ENCODE measurements around the gene GALNT15.

The GALNT15 gene

DNA sequence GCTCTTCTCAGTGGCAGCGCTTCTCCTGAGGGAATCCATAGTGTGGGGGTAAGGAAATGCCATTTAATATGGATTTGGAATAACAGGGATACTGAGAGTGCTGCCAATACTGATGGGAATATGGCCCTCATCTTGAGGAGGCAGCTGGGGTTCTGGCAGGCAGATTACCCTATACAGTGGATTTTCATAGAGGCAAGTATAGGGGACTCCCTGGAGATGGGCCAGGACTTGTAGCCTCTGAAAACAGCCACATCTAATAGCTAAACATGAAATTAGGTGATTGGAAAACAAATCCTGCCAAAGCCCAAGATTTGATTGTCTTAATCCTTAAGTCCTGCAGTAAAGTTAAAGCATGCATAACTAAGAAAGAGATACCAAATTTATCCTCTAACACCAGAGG is 59.3 kb downstream of the GALNT15 start:
- no peak for DNase-seq

DNA sequence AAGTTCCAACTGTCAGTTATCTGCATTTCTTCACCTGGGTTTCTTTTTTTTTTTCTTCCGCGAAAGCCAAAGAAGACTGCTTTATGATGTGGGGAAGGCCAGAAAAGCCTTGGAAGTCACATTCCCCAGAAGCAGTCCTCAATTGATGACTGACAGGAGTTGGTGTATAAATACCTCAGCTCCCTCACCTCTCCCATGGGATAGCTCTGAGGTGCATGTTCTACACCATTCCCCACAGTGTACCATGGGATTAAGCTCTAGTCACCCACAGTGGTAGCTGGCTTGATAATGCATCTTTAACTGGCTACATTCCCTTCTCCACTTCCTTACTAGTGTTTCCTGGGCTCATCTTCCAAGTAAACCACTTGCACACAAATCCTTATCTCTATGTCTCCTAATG is 59.8 kb downstream of the GALNT15 start:
- no peak for DNase-seq

DNA sequence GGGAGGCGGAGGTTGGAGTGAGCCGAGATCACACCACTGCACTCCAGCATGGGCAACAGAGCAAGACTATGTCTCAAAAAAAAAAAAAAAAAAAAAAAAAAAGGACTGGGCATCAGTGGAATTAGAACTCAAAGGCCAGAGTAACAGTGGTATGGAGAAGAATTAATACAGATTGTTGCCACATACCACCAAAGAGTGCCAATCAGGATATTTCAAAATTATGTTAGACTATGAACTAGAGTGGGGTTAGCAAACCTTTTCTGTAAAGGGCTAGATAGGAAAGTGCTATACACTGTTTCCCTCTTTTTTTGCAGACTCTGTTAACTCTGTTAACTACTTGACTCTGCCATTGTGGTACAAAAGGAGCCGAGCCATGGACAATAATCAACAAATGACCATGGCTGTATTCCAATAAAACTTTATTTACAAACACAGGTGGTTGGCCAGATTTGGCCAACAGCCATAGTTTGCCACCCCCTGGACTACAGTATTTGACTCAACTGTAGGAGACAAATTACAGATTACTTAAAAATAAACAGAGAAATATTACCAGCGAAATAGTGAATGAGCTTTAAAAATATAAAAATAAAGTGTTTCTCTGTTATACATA is 61.7 kb downstream of the GALNT15 start:
- no peak for DNase-seq

DNA sequence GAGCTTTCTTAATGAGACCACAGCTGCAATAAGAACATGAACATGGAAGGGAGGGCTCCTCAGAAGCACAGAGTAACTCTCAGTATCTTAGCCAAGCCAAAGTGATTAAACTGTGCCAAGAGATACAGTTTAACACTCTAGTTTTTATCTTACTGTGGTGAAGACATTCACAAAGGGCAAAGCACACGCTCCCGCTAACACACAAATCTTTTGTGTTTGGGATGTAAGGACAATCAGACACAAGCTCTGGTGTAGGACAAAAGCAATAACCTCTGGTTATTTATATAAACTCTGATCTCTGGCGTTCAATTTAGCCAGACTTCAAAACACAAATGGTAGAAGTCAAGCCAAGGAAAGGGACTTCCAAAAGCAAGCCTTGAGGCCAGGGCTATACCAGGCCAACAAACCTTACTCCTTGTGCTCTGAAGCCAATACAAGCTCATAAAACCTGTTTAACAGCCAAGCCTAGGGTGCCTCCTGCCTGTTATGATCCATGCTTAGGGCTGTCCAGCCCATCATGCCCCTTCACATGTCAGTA is 62.4 kb downstream of the GALNT15 start:
- no peak for DNase-seq

- no peak for DNase-seq
Observed at GRCh38 chr3:16239086-16239770, 64.7 kb downstream of the GALNT15 start.

- no peak for DNase-seq
Observed at GRCh38 chr3:16239780-16240179, 65.3 kb downstream of the GALNT15 start.

DNA sequence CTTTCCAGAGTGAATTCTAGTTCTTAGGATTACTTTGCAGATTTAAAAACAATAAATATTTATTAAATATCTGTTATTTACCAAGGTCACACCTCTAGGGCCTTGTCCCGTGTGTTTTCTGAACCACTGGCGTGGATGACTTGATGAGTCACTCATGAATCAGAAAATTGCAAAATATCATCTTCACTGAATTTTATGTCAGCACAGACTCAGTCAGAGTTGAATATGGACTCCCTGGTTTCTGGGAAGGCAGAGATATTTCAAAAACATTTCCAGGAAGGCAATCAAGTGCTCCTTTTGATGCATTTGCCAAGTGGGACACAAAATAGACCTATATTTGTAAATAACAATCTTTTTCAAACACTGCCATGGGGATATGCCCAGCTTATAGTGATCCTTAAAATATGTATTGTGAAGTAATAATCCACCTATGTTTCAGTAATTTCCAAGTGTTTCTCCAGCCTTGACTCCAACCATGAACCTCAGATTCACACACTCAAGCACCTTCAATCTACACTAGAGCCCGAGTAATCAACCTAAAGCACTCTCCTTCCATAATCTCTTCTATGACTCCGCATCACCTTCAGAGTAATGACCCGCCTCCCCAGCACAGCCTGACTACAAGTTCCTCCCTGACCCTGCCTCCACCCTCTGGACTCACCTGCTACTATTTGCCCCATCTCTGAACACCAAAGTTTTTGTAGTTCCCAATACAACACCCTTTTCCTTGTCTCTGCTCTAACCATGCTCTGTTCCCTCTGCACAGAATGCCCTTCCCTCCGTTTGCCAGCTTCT is 65.9 kb downstream of the GALNT15 start:
- DNase-seq, result peak; percentile 56

DNA sequence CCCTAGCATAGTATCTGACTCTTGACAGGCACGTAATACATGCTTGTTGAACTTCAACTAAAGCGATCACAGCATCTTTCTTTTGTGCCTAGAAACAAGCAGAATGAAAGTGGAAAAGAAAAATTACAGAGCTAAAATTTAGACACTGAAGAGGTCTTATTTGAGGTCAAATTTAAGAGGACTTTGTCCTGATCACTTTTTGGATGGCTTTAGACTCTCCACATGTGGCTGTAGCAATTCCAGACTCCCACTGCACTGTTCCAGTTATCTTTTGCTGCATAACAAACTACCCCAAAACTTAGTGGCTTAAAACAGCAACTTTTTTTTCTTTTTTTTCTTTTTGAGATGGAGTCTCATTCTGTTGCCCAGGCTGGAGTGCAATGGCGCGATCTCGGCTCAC is 66.7 kb downstream of the GALNT15 start:
- no peak for DNase-seq

GRCh38 chr3:16242177-16242576 is 67.7 kb downstream of the GALNT15 start:
- peak; percentile 17 for DNase-seq

DNA sequence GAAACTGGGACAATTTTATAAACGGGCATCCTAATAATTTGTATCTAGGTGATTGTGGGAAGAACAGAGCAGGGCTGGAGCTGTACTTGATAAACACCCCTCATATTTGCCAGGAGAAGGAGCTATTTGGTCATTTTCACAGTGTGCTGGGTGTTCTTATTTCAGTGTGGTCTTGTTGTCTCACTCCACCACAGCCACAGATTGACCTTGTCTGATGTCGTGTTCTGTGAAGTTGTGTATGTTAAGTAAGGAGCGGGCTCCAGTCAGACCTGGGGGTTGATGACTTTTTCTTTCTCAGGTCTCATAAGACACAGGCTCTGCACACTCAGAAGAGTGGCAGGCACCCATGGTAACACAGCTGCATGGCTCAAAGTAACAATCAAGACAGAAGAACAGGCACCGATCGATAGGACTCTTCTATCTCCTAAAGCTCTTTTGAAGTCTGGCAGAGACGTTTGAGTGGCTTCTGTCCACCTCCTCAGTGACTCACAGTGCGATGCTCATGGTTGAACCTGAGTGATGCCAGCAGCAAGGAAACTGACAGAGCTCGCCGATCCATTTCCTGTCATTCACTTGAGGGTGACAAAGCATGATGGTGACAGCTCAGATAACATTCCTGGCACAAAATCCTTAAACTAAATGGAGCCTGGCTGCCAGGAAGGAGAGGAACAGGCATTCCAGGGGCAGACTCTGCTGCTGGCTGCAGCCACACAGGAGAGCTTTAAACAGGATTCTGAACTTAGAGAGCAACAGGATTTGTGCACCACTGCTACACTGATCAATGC is 69.4 kb downstream of the GALNT15 start:
- no peak for DNase-seq

DNA sequence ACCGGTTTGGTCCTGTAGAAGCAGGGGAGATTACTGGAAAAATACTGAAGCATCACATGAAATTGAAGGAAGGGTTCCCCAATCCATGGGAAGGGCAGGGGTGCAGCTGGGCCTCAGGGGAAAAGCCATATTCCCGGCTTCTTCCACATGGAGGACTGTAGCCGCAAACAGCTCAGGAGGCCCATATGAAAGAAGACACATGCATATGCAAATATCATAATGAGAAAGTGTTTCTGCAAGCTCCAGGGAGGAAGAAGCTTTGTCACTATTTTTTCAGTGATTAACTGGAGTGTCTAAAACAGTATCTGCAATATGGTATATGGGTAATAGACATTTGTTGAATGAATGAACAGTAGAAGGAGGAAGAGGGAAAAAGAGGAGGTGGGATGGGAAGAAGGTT is 71.1 kb downstream of the GALNT15 start:
- DNase-seq, result no peak

- peak; percentile 90 for DNase-seq
Observed at GRCh38 chr3:16247282-16248061, 73.0 kb downstream of the GALNT15 start.

GRCh38 chr3:16248556-16248955 is 74.1 kb downstream of the GALNT15 start:
- no peak for DNase-seq

GRCh38 chr3:16249336-16249735 is 74.9 kb downstream of the GALNT15 start:
- peak; percentile 53 for DNase-seq

- no peak for DNase-seq
Observed at GRCh38 chr3:16249886-16250285, 75.4 kb downstream of the GALNT15 start.

- no peak for DNase-seq
Observed at GRCh38 chr3:16251316-16252085, 77.0 kb downstream of the GALNT15 start.

- no peak for DNase-seq
Observed at GRCh38 chr3:16252243-16252978, 77.9 kb downstream of the GALNT15 start.

DNA sequence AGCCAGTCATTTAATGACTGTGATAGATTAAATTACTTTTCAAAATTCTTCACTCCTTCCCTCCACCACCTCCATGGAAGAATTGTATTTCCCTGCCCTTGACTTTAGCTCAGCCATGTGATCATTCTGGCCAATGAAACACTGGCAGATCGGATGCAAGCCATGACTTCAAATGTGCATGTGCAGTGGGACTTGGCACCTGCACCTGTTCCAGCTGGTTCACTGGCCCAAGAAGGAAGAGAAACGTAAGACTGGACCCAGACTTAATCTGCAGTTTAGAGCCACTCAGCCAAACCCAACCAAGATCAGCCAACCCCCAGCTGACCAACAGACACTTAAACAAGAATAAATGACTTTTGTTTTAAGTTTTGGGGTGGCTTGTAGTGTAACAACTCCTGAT is 78.5 kb downstream of the GALNT15 start:
- DNase-seq, result no peak

DNA sequence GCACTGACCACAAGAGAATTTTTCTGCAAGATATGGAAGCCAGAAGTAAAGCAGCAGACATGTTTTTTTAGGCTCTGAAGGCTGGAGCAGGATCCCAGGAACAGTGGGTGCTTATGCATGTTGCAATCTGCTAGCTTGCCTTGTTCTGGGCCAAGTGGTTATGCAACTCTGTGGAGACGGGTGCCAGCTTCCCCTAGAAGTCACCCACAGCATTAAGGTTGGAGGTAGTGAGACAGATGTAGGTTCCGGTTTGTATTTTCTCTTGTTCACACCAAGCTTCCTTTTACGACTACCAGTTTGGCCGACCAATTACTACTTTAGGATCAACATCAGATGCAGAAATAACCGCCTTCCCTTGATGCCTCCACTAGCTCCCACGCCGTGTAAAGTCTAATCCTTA is 79.1 kb downstream of the GALNT15 start:
- DNase-seq, result no peak

DNA sequence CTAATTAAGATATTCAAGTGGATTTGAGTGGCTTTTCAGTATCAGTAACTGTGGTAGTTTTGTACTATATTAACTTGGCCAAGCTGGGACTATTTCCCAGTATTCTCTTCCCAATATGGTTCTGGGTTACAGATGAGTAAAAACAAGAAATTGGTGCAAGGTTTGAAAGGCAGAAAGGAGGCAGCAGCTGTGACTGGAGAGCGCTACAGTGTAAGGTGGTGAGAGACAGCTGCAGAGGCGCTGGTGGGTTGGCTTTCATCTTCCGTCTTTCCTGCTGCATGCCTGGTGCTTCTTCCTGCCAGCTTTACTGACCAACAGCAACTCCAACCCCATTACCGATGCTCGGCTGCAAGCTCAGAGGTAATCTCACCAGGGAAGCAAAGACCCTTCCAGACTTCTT is 80.4 kb downstream of the GALNT15 start:
- DNase-seq, result no peak

DNA sequence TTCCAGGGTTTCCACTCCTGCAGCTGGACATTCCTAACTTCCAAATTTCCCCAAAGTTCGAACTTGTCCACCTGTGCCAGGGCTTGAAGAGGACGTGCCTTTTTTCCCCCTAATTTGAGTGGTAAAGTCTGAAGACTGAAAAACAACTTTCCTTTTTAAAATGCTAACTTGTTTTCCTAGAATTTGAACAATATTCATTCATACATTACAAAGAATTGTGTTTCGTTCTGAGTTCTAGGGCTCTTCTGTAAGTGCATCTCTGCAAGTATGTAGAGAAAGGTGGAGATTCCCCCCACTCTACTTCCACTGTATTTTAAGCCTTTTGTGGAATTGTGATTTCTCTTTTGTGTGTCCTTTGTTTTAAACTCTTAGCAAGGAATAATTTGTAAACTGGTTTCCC is 80.8 kb downstream of the GALNT15 start:
- DNase-seq, result no peak
